D721Med (cell line): ENCODE measurements around the gene TUBB3.

Experiments
- DNase-seq: peaks from one replicate; pipeline ENCODE4 v3.0.0; 2011; ENCODE audit warnings: low spot score; ENCODE audit not compliant: insufficient read length
- FAIRE-seq: peaks from 2 replicates; lab custom pipeline; 2011; peaks lifted over from hg19 to GRCh38; lab: Jason Lieb, UNC
- CTCF ChIP-seq: IDR thresholded peaks from 2 replicates; pipeline ENCODE4 v1.5.1; 2012; ENCODE audit warnings: mild to moderate bottlenecking, control low read depth; ENCODE audit not compliant: insufficient read depth; ENCODE audit errors: missing control alignments

Gene TUBB3

GRCh38 chr16:89938175-89938885, 15.2 kb downstream of the TUBB3 start:
- no peak for DNase-seq
- no peak for TF ChIP-seq CTCF
- no peak for FAIRE-seq

DNA sequence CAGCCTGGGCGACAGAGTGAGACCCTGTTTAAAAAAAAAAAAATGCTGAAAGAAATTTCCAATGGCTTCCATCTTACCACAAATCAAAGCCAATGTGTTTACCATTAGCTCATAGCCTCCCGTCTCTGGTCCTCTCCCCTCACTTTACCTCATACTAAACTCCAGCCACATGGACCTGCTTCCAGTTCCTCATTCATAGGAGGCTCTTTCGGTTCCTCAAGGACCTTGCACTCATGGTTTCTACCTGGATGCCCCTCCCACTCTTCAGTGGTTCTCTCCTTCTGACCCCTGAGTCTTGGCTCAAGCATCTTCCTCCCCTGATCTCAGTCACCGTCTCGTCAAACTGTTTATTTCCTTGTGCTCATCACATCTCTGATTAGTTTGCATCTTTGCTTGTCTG, 21.6 kb downstream of the TUBB3 start:
- DNase-seq (no peak), FAIRE-seq (no peak)
- no peak for TF ChIP-seq CTCF

DNA sequence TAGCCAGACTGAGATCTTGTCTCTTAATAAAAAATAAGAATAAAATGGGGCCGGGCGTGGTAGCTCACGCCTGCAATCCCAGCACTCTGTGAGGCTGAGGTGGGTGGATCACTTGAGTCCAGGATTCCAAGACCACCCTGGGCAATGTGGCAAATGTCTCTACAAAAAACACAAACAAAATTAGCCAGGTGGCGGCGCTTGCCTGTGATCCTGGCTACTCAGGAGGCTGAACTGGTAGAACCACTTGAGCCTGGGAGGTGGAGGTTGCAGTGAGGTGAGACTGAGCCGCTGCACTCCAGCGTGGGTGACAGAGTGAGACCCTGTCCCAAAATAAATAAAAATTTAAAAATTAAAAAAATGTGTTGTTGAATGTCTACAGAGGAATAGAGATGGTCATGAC, 22.5 kb downstream of the TUBB3 start:
- TF ChIP-seq CTCF = no peak
- no peak for DNase-seq
- FAIRE-seq = no peak

DNA sequence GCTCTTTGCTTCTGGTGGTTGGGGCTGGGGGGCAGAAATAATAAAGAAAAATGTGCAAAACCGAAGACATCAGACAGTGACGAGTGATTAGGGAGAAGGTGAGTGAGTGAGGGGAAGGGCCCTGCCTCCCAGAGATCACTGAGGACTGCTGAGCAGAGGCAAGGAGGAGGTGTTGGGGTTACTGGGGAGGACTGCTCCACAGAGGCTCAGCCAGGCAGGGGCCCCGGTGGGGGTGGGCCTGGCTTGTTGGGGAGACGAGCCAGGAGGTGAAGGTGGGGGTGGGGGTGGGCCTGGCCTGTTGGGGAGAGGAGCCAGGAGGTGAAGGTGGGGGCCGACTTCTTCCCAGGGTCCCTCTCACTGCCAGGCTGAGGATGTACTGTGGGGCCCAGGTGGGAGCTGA, 23.4 kb downstream of the TUBB3 start:
- FAIRE-seq (no peak), DNase-seq (no peak)
- no peak for TF ChIP-seq CTCF

- FAIRE-seq = no peak
- DNase-seq = no peak
- TF ChIP-seq CTCF = no peak
Observed at GRCh38 chr16:89949121-89949742, 26.1 kb downstream of the TUBB3 start.

DNA sequence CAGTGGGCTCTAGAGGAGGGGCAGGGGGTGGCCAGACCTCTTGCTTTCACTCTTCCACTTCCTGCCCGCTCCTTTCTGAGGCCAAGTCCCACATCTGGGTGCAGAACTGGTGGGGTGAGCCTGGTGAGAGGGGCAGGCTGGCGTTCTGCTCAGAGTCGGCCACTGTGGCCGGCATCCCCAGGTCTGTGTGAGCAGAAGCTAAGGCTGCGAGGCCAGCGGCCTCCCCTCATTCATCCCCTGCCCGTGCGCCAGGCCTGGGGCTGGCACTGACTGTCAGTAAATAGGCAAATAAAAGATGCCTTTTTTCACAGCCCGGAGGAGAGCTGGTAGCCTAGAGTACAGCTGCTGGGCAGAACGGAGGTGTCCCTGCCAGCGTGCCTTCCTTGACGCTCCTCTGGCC, 26.6 kb downstream of the TUBB3 start:
- no peak for TF ChIP-seq CTCF
- no peak for DNase-seq
- FAIRE-seq = no peak

GRCh38 chr16:89951509-89951908, 28.4 kb downstream of the TUBB3 start:
- no peak for TF ChIP-seq CTCF
- DNase-seq (no peak), FAIRE-seq (no peak)
